Stimulated activated CD4-positive, alpha-beta T cell treated with anti-CD3 and anti-CD28 coated beads, Interleukin-4, amount 100 ng/mL, for 48 hours (primary cell): ENCODE results near the gene UAP1.
"Not testable (repeated sequence)": the region's sequence is repeated elsewhere in the genome, so short reads cannot be mapped to it uniquely, and the experiment has no call there.

ENCODE experiments used
- DNase-seq, 2 donors: peaks; one replicate each; pipeline ENCODE4 v3.0.0-alpha.2; 2020; ENCODE audit warnings: low read depth in 2 of 2

The UAP1 gene

DNA sequence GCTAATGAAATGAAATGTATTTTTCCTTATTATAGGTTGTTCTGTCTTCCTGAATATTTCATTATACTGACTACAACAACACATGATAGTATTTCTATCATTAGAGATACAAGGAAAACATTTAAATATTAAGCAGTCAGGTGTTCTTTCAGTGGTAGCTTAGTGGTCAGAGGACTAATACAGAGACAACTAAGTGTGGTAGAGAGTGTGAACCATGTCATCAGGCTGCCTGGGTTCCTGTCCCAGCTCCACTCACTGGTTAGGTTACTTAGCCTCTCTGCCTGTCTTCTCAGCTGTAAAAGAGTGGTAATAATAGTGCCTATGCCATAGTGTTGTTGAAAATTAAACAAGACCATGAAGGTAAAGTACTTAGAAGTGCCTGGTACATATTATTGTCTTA, 3.9 kb downstream of the UAP1 start:
- DNase-seq, result no peak

- DNase-seq, result no peak
These were observed 5.3 kb downstream of the UAP1 start for GRCh38 chr1:162566870-162567269.

DNA sequence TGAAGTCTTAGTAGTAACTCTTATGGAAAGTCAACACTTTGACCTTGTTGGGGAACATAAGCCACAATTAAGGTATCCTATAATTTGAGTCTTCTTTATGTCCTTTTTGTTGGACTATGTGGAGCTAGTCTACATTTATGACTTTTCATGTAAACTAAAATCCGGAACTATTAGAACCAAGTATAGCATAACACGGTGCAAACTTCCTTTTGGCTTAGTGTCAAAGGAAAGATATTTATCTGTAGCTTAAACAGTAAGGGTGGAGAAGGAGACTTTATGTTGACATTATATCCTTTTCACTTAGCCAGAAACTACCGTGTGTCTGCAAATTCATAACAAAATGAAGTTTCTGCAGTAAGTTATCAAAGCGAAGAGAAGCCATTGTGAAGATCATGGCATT, 7.3 kb downstream of the UAP1 start:
- no peak for DNase-seq

- DNase-seq, result no peak
These were observed 9.2 kb downstream of the UAP1 start for GRCh38 chr1:162570718-162571117.

GRCh38 chr1:162571121-162571520, 9.6 kb downstream of the UAP1 start:
- DNase-seq, result not testable (repeated sequence)

DNA sequence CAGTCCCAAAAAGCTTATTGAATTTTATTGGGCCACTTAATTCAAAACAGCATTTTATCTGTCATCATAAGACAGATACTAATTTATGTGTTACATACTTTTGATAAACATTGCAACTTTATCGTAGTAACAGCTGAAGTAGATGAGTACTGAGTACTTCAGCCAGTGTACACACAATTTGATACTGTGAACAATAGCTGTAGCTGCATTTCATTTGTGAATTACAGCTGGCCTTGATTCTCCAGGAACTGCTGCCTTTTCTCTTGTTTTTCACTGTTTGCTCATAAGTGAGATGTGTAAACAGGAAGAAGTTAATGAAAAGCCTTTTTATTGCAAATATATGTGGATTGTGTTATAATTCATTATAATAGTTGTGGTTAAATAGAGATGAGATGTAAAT, 10.2 kb downstream of the UAP1 start:
- DNase-seq, result no peak

DNA sequence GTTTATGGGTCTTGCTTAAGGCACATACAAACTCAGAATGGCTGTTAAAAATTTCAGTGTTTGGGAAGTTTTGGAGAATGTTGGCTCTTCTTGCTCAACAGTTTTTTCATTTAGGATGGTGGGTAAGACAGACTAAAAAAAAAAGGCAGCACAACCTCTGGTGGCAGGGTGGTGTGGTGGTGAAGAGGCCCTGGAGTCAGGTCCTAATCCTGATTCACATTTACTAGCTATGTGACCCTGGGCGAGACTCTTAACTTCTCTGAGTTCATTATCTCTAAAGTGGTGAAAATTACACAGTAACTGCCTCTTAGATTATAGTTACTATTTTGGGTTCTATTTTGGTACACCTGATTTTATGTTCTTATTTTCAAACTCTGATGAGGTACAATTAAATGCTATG, 11.6 kb downstream of the UAP1 start:
- no peak for DNase-seq

DNA sequence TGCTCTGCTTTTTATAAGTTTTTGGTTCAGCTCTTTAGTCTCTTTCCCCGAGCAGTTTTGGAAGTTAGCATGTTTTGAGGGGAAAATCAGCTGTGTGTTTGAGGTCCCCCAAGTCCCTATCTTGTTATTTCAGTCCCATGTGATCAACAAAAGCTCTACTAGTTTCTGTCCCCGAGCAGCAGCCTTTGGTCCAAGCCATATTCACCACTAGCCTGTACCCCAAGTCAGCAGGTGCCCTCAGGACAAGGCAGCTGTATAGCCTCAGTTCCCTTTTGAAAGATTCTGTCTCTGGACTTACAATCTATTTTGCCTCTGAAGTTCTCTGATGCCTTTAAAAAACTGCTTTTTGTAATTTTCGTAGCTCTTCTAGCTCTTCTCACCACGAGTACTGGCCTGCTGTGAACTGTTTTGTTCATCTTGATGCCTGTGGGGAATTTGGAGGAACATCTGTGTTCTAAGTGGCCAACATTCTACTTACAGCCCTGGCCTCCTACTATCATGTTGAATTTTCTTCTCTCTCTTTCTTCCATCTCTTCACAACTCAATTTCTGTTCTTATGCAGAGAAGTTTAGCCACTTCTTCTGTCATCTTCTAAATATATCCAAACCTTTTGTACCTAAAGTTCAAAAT, 16.7 kb downstream of the UAP1 start:
- DNase-seq, result no peak

GRCh38 chr1:162578936-162579335, 17.4 kb downstream of the UAP1 start:
- DNase-seq, result no peak

DNA sequence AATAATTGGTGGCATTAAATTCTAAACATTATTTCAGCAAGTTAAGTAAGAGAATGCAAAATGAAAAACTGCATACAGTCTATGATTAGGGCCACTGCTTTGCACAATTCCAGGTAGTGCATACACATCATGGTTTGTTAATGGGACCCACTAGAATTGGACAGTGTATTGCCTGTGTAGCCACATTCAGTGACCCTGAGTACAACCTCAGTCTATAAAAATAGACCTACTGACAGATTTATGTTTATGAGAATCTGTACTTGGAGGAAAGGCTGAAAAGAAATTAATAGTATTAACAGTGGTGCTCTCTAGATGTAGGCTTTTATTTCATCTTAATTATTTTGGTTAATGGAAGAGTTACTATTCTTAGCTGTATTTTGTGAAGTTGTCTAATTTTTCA, 18.8 kb downstream of the UAP1 start:
- no peak for DNase-seq

DNA sequence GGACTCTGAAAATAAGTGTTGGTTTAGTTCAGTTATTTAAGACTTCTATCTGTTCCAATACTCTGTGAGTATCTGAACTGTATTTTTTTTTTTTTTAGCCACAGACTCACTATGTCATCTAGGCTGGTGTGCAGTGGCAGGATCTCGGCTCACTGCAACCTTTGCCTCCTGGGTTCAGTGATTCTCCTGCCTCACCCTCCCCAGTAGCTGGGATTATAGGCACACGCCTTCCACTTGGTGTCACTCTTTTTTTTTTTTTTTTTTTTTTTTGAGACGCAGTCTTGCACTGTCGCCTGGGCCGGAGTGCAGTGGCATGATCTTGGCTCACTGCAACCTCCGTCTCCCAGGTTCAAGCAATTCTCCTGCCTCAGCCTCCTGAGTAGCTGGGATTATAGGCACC, 21.4 kb downstream of the UAP1 start:
- not testable (repeated sequence) for DNase-seq

DNA sequence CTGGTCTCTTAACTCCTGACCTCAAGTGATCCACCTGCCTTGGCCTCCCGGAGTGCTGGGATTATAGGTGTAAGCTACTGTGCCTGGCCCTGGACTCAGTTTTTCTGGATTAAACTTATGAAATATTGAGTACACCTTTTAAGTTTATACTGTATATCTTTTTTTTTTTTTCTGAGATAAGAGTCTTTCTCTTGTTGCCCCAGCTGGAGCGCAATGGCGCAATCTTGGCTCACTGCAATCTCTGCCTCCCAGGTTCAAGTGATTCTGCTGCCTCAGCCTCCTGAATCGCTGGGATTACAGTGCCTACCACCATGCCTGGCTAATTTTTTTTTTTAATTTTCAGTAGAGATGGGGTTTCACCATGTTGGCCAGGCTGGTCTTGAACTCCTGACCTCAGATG, 23.6 kb downstream of the UAP1 start:
- not testable (repeated sequence) for DNase-seq

DNA sequence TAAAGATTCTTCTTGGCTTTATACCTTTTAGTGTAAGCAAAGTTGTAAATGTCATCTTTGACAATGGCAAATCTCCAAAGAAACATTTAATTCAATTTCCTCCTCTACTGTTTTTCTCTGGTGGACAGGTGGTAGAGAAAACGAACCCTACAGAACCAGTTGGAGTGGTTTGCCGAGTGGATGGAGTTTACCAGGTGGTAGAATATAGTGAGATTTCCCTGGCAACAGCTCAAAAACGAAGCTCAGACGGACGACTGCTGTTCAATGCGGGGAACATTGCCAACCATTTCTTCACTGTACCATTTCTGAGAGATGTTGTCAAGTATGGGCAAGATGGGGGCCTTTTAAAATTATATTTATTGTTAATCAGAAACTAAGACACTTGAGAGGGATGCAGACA, 25.8 kb downstream of the UAP1 start:
- DNase-seq, result no peak

GRCh38 chr1:162587761-162588260, 26.3 kb downstream of the UAP1 start:
- no peak for DNase-seq

GRCh38 chr1:162590101-162590500, 28.6 kb downstream of the UAP1 start:
- no peak for DNase-seq

- no peak for DNase-seq
These were observed 29.2 kb downstream of the UAP1 start for GRCh38 chr1:162590686-162591085.

- DNase-seq, result no peak
These were observed 35.1 kb downstream of the UAP1 start for GRCh38 chr1:162596514-162597170.

DNA sequence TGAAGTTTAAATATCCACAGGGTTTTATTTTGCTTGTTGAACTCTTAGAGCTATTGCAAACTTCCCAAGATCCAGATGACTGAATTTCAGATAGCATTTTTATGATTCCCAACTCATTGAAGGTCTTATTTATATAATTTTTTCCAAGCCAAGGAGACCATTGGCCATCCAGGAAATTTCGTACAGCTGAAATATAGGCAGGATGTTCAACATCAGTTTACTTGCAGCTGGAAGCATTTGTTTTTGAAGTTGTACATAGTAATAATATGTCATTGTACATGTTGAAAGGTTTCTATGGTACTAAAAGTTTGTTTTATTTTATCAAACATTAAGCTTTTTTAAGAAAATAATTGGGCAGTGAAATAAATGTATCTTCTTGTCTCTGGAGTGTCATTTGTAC, 37.9 kb downstream of the UAP1 start:
- DNase-seq, result no peak

GRCh38 chr1:162603117-162603516, 41.6 kb downstream of the UAP1 start:
- not testable (repeated sequence) for DNase-seq

DNA sequence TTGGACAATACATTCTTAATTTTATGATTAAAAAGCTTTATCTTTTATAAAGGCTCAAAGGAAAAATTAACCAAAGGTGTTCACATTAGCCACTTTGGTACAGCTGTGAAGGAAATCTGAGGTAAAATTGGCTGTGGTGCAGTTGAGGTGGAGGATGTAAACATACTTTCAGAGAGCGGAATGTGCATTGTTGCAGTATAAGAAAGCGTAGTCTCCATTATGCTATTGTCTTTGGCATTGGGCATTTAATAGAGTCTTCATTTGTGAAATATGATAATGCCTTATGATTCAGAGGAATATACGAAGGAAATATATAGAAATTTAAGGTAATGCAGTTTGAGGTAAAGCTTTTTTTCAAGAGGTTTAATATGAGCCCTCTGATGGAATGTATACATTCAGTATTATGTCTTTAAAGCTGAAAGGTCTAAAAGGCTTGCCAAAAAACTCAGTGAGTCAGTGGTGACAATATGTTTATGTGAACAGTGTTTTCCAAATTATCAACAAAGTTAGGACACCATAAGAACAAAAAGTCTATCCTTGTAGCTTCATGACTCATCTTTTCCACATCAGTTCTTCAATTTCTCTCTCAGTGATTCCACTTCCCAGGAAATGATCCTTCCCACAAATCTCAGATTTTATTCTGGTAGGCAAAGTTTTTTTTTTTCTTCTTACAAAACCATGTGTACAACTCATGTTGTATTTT, 43.9 kb downstream of the UAP1 start:
- no peak for DNase-seq

DNA sequence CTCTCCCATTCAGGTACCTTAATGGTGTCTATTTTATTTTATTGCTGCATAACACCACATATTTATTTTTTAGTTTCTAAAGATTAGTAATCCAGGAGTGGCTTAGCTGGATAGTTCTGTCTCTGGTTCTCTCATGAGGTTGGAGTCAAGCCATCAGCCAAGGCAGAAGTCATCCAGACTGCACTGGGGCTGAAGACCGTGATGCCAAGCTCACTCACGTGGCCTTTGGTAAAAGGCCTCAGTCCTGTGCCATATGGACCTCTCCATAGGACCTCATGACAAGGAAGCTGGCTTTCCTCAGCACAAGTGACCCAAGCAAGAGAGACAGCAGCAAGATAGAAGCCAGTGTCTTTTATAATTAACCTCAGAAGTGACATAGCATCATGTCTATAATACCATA, 47.8 kb downstream of the UAP1 start:
- DNase-seq, result no peak

DNA sequence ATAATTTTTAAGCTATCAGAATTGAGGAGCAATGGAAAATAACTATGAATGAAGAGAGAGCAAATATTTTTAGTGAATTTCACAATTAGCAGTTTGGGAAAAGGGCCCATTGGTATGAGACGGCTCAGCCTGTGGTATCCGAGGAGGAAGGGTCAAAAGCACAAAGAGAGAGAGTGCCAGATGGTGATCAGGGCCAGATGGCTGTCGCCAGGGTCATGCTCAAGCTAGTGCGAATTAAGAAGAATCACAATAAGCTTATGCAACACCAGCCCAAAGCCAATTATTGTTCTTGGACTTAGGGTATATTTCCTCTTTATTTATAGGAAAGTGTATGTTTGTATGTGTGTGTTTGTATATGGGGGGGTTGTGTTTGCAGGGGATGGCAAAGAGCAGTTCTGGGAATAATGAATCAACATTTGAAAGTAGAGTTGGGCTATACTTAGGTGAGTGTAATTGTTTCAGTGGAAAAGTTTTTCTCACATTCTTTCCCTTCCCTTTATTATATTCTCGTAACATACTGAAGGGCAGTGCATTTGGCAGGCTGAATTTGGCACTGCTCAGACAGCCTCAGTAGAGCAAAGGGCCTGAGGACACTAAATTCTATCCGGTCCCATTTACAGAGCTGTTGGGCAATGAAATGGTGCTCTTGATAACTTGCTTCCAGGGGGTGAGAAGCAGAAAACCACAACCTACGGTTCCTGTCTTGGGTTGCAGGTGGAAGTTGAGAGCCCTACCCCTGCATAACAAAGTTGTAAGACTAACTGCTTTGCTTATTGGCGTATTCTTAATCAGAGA, 51.3 kb downstream of the UAP1 start:
- DNase-seq, result no peak
